ENCODE data around the gene UBXN4. TPM values are rescaled to one million over a fixed set of nuclear protein-coding genes. Genes with fewer than 3 reads are reported as not detected.

Gene UBXN4
- total RNA-seq, 1 experiment from 2014 or later, result 69.7 TPM

DNA sequence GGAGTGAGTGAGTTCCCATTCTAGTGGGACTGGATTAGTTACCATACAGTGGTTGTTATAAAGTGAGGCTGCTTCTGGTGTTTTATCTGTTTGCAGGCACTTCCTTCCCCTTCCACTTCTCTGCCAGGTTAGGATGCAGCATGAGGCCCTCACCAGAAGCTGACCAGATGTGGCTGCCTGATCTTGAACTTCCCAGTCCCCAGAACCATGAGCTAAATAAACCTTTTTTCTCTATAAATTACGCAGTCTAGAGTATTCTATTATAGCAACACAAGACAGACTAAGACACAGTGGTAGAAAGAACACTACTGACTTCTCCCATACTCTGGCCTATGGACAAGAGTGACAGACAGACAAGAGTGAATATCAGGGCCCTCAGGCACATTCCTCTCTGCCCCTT, 81.2 kb downstream of the UBXN4 start:
- Histone ChIP-seq H3K79me2 (ENCODE audit: insufficient read depth, low read length) (no peaks in the 10 kb centered on the region), H3K9me2 (ENCODE audit: insufficient read depth) (no peaks in the 10 kb centered on the region), H3K4me2 (ENCODE audit: low read length) (no peak overlapping the region), H3K4me1 (ENCODE audit: control insufficient read depth in 1 of 2, insufficient read depth in 2 of 2, low read length in 2 of 2) (no peaks in the 10 kb centered on the region), H4K20me1 (ENCODE audit: insufficient read depth) (no peaks in the 10 kb centered on the region), H3K4me3 (replicated peaks in 1 of 2; ENCODE audit: low read depth in 1 of 2, low read length in 2 of 2) (no peak overlapping the region), H3K9me3 (ENCODE audit: control insufficient read depth in 1 of 2, insufficient read depth in 1 of 2, low read depth in 1 of 2, low read length in 2 of 2) (no peaks in the 10 kb centered on the region), H2AFZ (ENCODE audit: low read depth, low read length, poor library complexity, severe bottlenecking) (no peak overlapping the region), H3K27ac (ENCODE audit: low read depth, low read length) (no peak overlapping the region), H3K27me3 (ENCODE audit: insufficient read depth, low read length) (no peaks in the 10 kb centered on the region), H3K9ac (ENCODE audit: low read length) (no peak overlapping the region), H3K36me3 (ENCODE audit: control insufficient read depth in 1 of 2, insufficient read depth in 2 of 2, low read length in 2 of 2) (no peaks in the 10 kb centered on the region)
- CTCF ChIA-PET, result no interaction called here
- DNase-seq (ENCODE audit: low read depth, low spot score) (no peak), ATAC-seq (no peak)
- POLR2A ChIA-PET, result no interaction called here
- no TSS peak for BruUV-seq (replicated peaks)
- RAD21 ChIA-PET (ENCODE audit: low non-redundant PET in 1 of 2, low total read pairs in 2 of 2, uncharacterized antibody in 2 of 2, unreplicated experiment in 2 of 2), result no interaction called here
- intact Hi-C loops (cut with micrococcal nuclease), result no loop called here
- TF ChIP-seq, protein P1, sequence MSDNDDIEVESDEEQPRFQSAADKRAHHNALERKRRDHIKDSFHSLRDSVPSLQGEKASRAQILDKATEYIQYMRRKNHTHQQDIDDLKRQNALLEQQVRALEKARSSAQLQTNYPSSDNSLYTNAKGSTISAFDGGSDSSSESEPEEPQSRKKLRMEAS (IDR thresholded peaks at IDR 0.05), result no peak
- TF ChIP-seq FOSL1 (IDR thresholded peaks at IDR 0.05; ENCODE audit: low read depth), result no peak
- no peak for TF ChIP-seq ELF1 (IDR thresholded peaks at IDR 0.05; ENCODE audit: borderline replicate concordance, low read depth)
- TF ChIP-seq EZH2 (IDR thresholded peaks at IDR 0.05), result no peak
- no peak for TF ChIP-seq RAD21 (IDR thresholded peaks at IDR 0.05; ENCODE audit: low read depth)
- no peak for TF ChIP-seq JUND (IDR thresholded peaks at IDR 0.05)
- TF ChIP-seq SIN3A (IDR thresholded peaks at IDR 0.05; ENCODE audit: low read depth), result no peak
- no peak for TF ChIP-seq CEBPB (IDR thresholded peaks at IDR 0.05; ENCODE audit: low read depth)
- TF ChIP-seq POLR2A (IDR thresholded peaks at IDR 0.05; ENCODE audit: borderline replicate concordance, extremely low read depth, insufficient read depth, insufficient read length), result no peak
- no peak for TF ChIP-seq ZBTB33 (IDR thresholded peaks at IDR 0.05; ENCODE audit: extremely low read depth, insufficient replicate concordance, low read length)
- TF ChIP-seq, protein P2, sequence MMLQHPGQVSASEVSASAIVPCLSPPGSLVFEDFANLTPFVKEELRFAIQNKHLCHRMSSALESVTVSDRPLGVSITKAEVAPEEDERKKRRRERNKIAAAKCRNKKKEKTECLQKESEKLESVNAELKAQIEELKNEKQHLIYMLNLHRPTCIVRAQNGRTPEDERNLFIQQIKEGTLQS (IDR thresholded peaks at IDR 0.05), result no peak
- TF ChIP-seq POLR2AphosphoS5 (IDR thresholded peaks at IDR 0.05; ENCODE audit: low read depth, low read length), result no peak
- TF ChIP-seq ZFX (IDR thresholded peaks at IDR 0.05), result no peak
- TF ChIP-seq CBX3 (IDR thresholded peaks at IDR 0.05; ENCODE audit: low read depth), result no peak
- no peak for TF ChIP-seq EGR1 (IDR thresholded peaks at IDR 0.05; ENCODE audit: low read depth)
- no peak for TF ChIP-seq ZNF274 (IDR thresholded peaks at IDR 0.05; ENCODE audit: low read depth, low read length)
- TF ChIP-seq EZH2phosphoT487 (IDR thresholded peaks at IDR 0.05; ENCODE audit: borderline replicate concordance), result no peak
- no peak for TF ChIP-seq TCF7L2 (IDR thresholded peaks at IDR 0.05; ENCODE audit: borderline replicate concordance, extremely low read depth, insufficient read depth, insufficient read length)
- TF ChIP-seq SRF (IDR thresholded peaks at IDR 0.05; ENCODE audit: low read depth), result no peak
